ENCODE results near the gene S1PR1. TPM values are rescaled to one million over a fixed set of nuclear protein-coding genes. Genes with fewer than 3 reads are reported as not detected.

Gene S1PR1
- total RNA-seq, 1 experiment from 2014 or later = 0.24 TPM

- H2AFZ ChIP-seq (ENCODE audit: low read length) = no peak overlapping the region
- H3K9ac ChIP-seq (ENCODE audit: extremely low read depth, insufficient read length, low read length) = no peak overlapping the region
- no peaks in the 10 kb centered on the region for H3K4me1 ChIP-seq (ENCODE audit: insufficient read depth, low read length)
- H3K4me2 ChIP-seq (ENCODE audit: insufficient read depth, insufficient read length, low read length) = no peak overlapping the region
- H3K4me3 Mint-ChIP-seq = no peak overlapping the region
- no peak overlapping the region for H4K8ac ChIP-seq (replicated peaks; ENCODE audit: insufficient read length, low read depth, low read length)
- no peak overlapping the region for H2BK12ac ChIP-seq (ENCODE audit: insufficient read length, low read depth, low read length)
- no peaks in the 10 kb centered on the region for H3K79me1 ChIP-seq (ENCODE audit: insufficient read depth, low read depth, low read length, poor library complexity, severe bottlenecking)
- H3K27ac Mint-ChIP-seq = no peak overlapping the region
- H3K23me2 ChIP-seq (ENCODE audit: insufficient read length, low read depth, low read length, poor library complexity, severe bottlenecking) = no peaks in the 10 kb centered on the region
- no peak overlapping the region for H2BK15ac ChIP-seq (ENCODE audit: low read depth, low read length)
- no peak for TF ChIP-seq CTCF (conservative IDR thresholded peaks at IDR 0.05)
- H4K91ac ChIP-seq (ENCODE audit: insufficient read length, low read depth, low read length) = no peak overlapping the region
- no peak overlapping the region for H4K5ac ChIP-seq (ENCODE audit: insufficient read length, low read depth, low read length)
- H3K27me3 Mint-ChIP-seq (ENCODE audit: low read depth) = no peaks in the 10 kb centered on the region; the same call in 1 of the 2 replicates
- H3K56ac ChIP-seq (ENCODE audit: insufficient read length, low read depth, low read length) = no peak overlapping the region
- H2BK120ac ChIP-seq (ENCODE audit: low read depth, low read length, poor library complexity, severe bottlenecking) = no peak overlapping the region
- H3K27me3 ChIP-seq (ENCODE audit: insufficient read depth, low read length) = no peaks in the 10 kb centered on the region
- no peak overlapping the region for H3K14ac ChIP-seq (ENCODE audit: insufficient read depth, low read length)
- H3K36me3 Mint-ChIP-seq (ENCODE audit: insufficient read depth in 1 of 3, low read depth in 3 of 3) = no peaks in the 10 kb centered on the region
- H3K18ac ChIP-seq (ENCODE audit: insufficient read length, low read depth, low read length) = no peak overlapping the region
- H3K27ac ChIP-seq (ENCODE audit: insufficient read length, low read depth, low read length) = no peak overlapping the region
- peaks cover 4 to 5% of the 10 kb centered on the region in 2 experiments for H3K4me1 Mint-ChIP-seq
- no CpG with 5 or more reads among the region's 2 CpGs for WGBS (ENCODE audit: extremely low coverage, insufficient read length, low lambda C conversion rate)
- H3K9me3 ChIP-seq (ENCODE audit: control insufficient read depth, low read depth, low read length) = no peaks in the 10 kb centered on the region
- H3K23ac ChIP-seq (ENCODE audit: insufficient read length, low read depth, low read length) = no peak overlapping the region
- H3K79me2 ChIP-seq (ENCODE audit: insufficient read depth, low read length) = no peaks in the 10 kb centered on the region
- DNase-seq = no peak
- H3T11ph ChIP-seq (ENCODE audit: low read length) = no peak overlapping the region
- no peak overlapping the region for H2AK5ac ChIP-seq (ENCODE audit: insufficient read length, low read length)
- H3K4ac ChIP-seq (ENCODE audit: low read depth, low read length) = no peak overlapping the region
- H3K9me3 Mint-ChIP-seq = no peaks in the 10 kb centered on the region
- no peak overlapping the region for H2BK20ac ChIP-seq (ENCODE audit: low read depth, low read length, poor library complexity, severe bottlenecking)
- no peak overlapping the region for H2BK5ac ChIP-seq (ENCODE audit: insufficient read length, low read length)
- H4K20me1 ChIP-seq (ENCODE audit: control insufficient read depth, insufficient read depth, insufficient read length) = no peaks in the 10 kb centered on the region
These were observed 20.2 kb upstream of the S1PR1 start for GRCh38 chr1:101216623-101217022.

All from H9 (cell line).